Hepatocyte (in vitro differentiated cells): ENCODE results near the gene WFDC1.

Experiments used
- CTCF ChIP-seq: fragments of 200-600 bp; sonication (generic); IDR thresholded peaks from 2 replicates; pipeline ENCODE4 v1.5.1; 2016; ENCODE audit warnings: antibody characterized with exemption, mild to moderate bottlenecking; ENCODE audit not compliant: poor library complexity
- EZH2 ChIP-seq: fragments of 200-600 bp; sonication (generic); IDR thresholded peaks from 2 replicates; pipeline ENCODE4 v1.6.1; 2016; ENCODE audit warnings: antibody characterized with exemption, mild to moderate bottlenecking, borderline replicate concordance
- EZH2phosphoT487 ChIP-seq: fragments of 200-600 bp; sonication (generic); IDR thresholded peaks from one replicate; pipeline ENCODE4 v1.6.1; 2018; ENCODE audit warnings: antibody characterized with exemption, mild to moderate bottlenecking, low read depth, moderate library complexity; ENCODE audit not compliant: unreplicated experiment, severe bottlenecking

- TF ChIP-seq CTCF (no peak), EZH2 (no peak), EZH2phosphoT487 (no peak)
Observed at GRCh38 chr16:84334482-84334881, 39.8 kb downstream of the WFDC1 start.
